SK-N-MC (cell line): ENCODE results near the gene FPR1.

Experiments
- DNase-seq: peaks from one replicate; pipeline ENCODE4 v3.0.0-alpha.2; 2011; ENCODE audit warnings: low read depth, low spot score
- H3K27ac ChIP-seq: fragments of 200-600 bp; sonication (generic); 2 replicates; pipeline ENCODE4 v1.5.1; 2016; ENCODE audit warnings: mixed run types
- H3K36me3 ChIP-seq: fragments of 200-600 bp; sonication (generic); 2 replicates; pipeline ENCODE4 v1.6.1; 2017; ENCODE audit warnings: antibody characterized with exemption, low read length, mixed read lengths; ENCODE audit not compliant: insufficient read depth
- H3K4me3 ChIP-seq: fragments of 200-600 bp; sonication (generic); 2 replicates; pipeline ENCODE4 v1.5.1; 2016
- H3K9ac ChIP-seq: fragments of 200-600 bp; sonication (generic); 2 replicates; pipeline ENCODE4 v1.8.0; 2017; ENCODE audit warnings: mixed run types, mixed read lengths; ENCODE audit not compliant: insufficient read length
- H3K9me3 ChIP-seq: fragments of 200-600 bp; sonication (generic); 2 replicates; pipeline ENCODE4 v1.6.1; 2017; ENCODE audit warnings: low read depth, mild to moderate bottlenecking, antibody characterized with exemption, low read length, moderate library complexity, mixed read lengths
- EZH2 ChIP-seq: fragments of 200-600 bp; sonication (generic); IDR thresholded peaks from one replicate; pipeline ENCODE4 v1.6.1; 2017; ENCODE audit warnings: antibody characterized with exemption
- FOXP2 ChIP-seq: optimal IDR thresholded peaks from 2 replicates; pipeline ENCODE3; 2011; ENCODE audit warnings: mild to moderate bottlenecking, moderate library complexity; ENCODE audit not compliant: insufficient read depth; ENCODE audit errors: extremely low read length, control extremely low read depth
- POLR2AphosphoS5 ChIP-seq: IDR thresholded peaks from 2 replicates; pipeline ENCODE4 v1.6.1; 2012; ENCODE audit warnings: mild to moderate bottlenecking, low read depth, low read length, borderline replicate concordance

The FPR1 gene

DNA sequence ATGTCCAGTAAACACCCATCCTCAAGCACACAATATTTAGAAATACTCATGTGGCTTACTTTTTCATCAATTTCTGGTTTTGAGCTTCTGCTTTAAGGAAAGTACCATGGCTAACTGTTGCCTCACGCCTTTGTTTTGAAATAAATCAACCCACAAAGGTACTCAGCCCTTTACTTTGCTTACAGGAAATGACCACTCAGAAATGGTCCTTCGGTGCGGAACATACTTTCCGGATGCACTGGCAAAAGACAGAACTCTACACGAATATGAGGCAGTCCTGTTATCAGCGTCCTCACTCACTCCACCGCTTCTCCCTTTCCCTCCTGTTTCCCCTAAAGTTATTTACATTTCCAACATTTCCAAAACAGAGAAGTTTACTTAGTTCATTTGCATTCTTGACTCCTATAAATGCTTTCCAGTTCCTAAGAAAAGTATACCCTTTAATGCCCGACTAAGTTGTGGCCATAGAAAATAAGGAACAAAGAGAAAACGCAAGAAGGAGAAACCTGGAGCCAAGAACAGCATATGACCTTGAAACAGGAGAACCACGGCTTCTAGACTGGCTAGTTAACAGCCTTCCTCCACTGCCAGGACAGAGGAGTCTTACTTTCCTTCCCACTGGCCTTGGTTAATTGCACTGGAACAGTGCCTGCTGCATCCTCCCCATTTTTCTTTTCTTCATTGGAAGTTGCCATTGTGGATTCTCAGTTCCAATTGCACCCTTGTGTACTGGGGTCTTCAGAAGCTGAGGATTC lies 19.9 kb upstream of the FPR1 start:
- no peaks in the 10 kb centered on the region for H3K36me3 ChIP-seq
- no peaks in the 10 kb centered on the region for H3K9me3 ChIP-seq
- no peak overlapping the region for H3K4me3 ChIP-seq
- no peak overlapping the region for H3K27ac ChIP-seq
- no peak overlapping the region for H3K9ac ChIP-seq
- TF ChIP-seq FOXP2 (no peak), POLR2AphosphoS5 (no peak), EZH2 (no peak)
- DNase-seq: no peak

GRCh38 chr19:51766461-51766860 lies 14.8 kb upstream of the FPR1 start:
- Histone ChIP-seq H3K27ac (no peak overlapping the region), H3K36me3 (no peaks in the 10 kb centered on the region), H3K9me3 (no peaks in the 10 kb centered on the region), H3K9ac (no peak overlapping the region), H3K4me3 (no peak overlapping the region)
- DNase-seq: no peak
- TF ChIP-seq FOXP2: no peak
- no peak for TF ChIP-seq EZH2
- TF ChIP-seq POLR2AphosphoS5: no peak

DNA sequence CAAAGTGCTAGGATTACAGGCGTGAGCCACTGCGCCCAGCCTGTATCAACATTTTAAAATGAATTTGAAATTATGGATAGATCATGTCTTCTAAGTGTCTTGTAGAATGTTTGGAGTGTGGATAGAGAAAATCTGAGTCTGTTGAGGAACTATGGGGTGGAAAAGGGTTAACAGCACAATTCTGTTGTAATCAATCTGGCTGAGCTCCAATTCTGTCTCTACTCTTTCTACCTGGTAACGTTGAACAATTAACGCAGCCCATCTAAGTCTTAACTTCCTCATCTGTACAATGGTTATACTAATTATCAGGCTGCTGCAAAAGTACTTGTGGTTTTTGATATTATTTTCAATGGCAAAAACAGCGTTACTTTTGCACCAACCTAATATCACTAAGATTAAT lies 13.4 kb upstream of the FPR1 start:
- no peak overlapping the region for H3K4me3 ChIP-seq
- H3K36me3 ChIP-seq: no peaks in the 10 kb centered on the region
- H3K27ac ChIP-seq: no peak overlapping the region
- no peaks in the 10 kb centered on the region for H3K9me3 ChIP-seq
- no peak for TF ChIP-seq EZH2
- no peak for TF ChIP-seq POLR2AphosphoS5
- no peak for TF ChIP-seq FOXP2
- H3K9ac ChIP-seq: no peak overlapping the region
- DNase-seq: no peak

DNA sequence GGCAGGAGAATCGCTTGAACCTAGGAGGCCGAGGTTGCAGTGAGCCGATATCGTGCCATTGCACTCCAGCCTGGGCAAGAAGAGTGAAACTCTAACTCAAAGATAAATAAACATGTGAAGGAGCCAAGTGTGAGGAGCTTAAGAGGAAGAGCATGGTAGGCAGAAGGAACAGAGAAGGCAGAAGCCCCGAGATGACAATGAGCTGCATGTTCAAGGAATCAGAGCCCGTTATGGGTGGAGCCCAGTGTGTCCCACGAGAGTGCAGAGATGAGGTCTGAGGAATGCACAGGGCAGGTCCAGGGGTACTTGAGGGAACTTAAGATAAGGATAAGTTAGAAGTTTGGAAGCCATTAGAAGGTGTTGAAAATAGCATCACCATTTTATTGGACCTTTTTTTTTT lies 10.0 kb upstream of the FPR1 start:
- DNase-seq: no peak
- H3K9me3 ChIP-seq: no peaks in the 10 kb centered on the region
- no peak overlapping the region for H3K9ac ChIP-seq
- H3K36me3 ChIP-seq: no peaks in the 10 kb centered on the region
- no peak overlapping the region for H3K4me3 ChIP-seq
- H3K27ac ChIP-seq: no peak overlapping the region
- TF ChIP-seq POLR2AphosphoS5 (no peak), FOXP2 (no peak)

DNA sequence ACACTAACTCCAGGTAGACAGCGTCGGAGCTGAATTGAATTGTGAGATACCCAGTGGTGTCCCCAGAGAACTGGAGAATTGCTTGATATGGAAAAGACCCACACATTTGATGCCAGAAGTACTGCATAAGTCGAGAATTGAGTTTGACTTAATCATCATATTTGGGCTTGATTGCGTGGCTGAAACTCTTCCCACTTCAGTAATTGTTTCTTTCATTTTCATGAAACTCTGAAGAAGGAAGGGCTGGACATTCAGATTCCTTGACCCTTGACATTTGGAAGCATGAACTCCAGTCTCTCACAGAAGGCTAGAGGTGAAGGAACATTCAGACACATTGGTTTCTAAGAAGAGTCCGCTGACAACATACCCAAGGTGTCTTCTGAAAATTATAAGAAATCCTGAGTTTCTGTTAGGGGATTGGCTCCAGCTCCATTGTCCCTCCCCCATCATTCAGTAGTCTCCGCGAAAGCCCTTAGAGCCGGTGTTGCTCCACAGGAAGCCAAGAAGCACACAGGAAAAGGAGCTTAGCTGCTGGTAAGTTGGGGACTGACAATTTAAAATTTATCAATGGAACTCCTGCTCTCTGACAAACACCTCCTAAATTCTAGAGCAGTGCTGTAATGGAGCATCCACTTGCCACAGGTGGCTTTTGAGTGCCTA lies 9.1 kb upstream of the FPR1 start, which contains the start of gene FPR2:
TSS of gene FPR2 (plus strand) at position 484 of the 660 bp plus-strand sequence. CDS start 7,479 bp downstream, outside the sequence.
- H3K9me3 ChIP-seq: no peaks in the 10 kb centered on the region
- no peak within 1 kb of the TSS for H3K9ac ChIP-seq
- no peak for DNase-seq
- H3K4me3 ChIP-seq: no peak within 1 kb of the TSS
- TF ChIP-seq FOXP2: no peak
- no peak for TF ChIP-seq EZH2
- TF ChIP-seq POLR2AphosphoS5: no peak
- no peaks in the 10 kb centered on the region for H3K36me3 ChIP-seq
- no peak within 1 kb of the TSS for H3K27ac ChIP-seq

DNA sequence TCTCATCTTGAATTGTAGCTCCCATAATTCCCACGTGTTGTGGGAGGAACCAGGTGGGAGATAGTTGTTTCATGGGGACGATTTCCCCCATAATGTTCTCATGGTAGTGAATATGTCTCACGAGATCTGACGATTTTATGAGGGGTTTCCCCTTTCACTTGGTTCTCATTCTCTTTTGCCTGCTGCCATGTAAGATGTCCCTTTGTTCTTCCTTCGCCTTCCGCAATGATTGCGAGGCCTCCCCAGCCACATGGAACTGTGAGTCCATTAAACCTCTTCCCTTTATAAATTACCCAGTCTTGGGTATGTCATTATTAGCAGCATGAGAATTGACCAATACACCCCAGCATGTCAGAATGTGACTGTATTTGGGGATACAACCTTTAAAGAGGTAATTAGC lies 3.9 kb upstream of the FPR1 start:
- DNase-seq: no peak

DNA sequence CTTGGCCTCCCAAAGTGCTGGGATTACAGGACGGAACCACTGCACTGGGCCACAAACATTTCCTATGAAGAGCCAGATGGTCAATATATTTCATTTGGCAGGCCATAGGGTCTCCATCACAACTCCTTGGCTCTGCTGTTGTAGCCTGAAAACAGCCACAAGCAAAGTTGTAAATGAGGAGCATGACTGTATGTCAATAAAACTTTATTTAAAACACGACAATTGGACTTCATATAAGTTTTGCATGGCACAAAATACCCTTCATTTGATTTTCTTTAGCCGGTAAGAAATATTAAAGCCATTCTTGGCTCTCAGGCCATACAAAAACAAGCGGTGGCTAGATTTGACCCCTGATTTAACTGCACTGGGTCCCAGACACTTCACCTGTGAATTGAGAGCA lies 3.1 kb upstream of the FPR1 start:
- Histone ChIP-seq H3K27ac (no peak overlapping the region), H3K4me3 (no peak overlapping the region), H3K36me3 (no peaks in the 10 kb centered on the region), H3K9me3 (no peaks in the 10 kb centered on the region), H3K9ac (no peak overlapping the region)
- TF ChIP-seq POLR2AphosphoS5: no peak
- TF ChIP-seq EZH2: no peak
- no peak for DNase-seq

More for the DNA sequence above, 3.9 kb upstream of the FPR1 start:
- Histone ChIP-seq H3K27ac (no peak overlapping the region), H3K4me3 (no peak overlapping the region), H3K9me3 (no peaks in the 10 kb centered on the region), H3K36me3 (no peaks in the 10 kb centered on the region), H3K9ac (no peak overlapping the region)
- no peak for TF ChIP-seq FOXP2
- no peak for TF ChIP-seq POLR2AphosphoS5
- no peak for TF ChIP-seq EZH2

DNA sequence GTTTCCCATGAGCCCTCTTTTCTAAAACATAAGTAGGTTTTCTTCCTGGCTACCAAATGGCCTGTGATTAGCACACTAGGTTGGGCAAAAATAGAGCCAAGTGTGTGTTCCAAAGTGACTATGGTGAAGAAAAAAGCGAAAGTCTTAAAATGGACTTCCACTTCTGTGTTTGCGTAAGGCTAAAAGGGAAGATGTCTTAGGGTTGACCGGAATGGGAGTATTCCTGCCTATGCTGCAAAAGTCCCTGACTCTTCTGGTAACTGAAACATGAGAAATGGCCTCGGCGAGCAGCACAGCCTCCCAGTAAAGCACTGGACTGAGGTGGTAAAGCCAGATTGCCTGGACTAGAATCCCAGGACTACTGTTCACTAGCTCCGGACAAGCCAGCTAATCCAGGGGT lies 2.4 kb upstream of the FPR1 start:
- TF ChIP-seq FOXP2 (no peak), EZH2 (no peak), POLR2AphosphoS5 (no peak)
- Histone ChIP-seq H3K4me3 (no peak overlapping the region), H3K36me3 (no peaks in the 10 kb centered on the region), H3K27ac (no peak overlapping the region), H3K9me3 (no peaks in the 10 kb centered on the region), H3K9ac (no peak overlapping the region)
- DNase-seq: no peak

- no peak for TF ChIP-seq POLR2AphosphoS5
- TF ChIP-seq EZH2: no peak
- TF ChIP-seq FOXP2: no peak
- no peak overlapping the region for H3K9ac ChIP-seq
- H3K4me3 ChIP-seq: no peak overlapping the region
- no peak overlapping the region for H3K27ac ChIP-seq
- no peak for DNase-seq
- H3K36me3 ChIP-seq: no peaks in the 10 kb centered on the region
- no peaks in the 10 kb centered on the region for H3K9me3 ChIP-seq
Observed at GRCh38 chr19:51750400-51751094, 1.1 kb downstream of the FPR1 start.
